Upper lobe of right lung (tissue), 1 donor: ENCODE measurements around the gene ARHGAP22. TPM values are rescaled to one million over a fixed set of nuclear protein-coding genes. Genes with fewer than 3 reads are reported as not detected.

Experiments used
- ATAC-seq: fragments of 200-7000 bp; cut with Tn5 transposase; one replicate; pipeline ENCODE4 v1.9.1; 2020; ENCODE audit warnings: mild to moderate bottlenecking, moderate library complexity
- DNase-seq: peaks from one replicate; pipeline ENCODE4 v3.0.0-alpha.2; 2020
- H3K27ac ChIP-seq: fragments of 200-600 bp; one replicate; pipeline ENCODE4 v1.8.0; 2022
- H3K27me3 ChIP-seq: fragments of 200-600 bp; one replicate; pipeline ENCODE4 v1.8.0; 2022; ENCODE audit warnings: mild to moderate bottlenecking
- H3K36me3 ChIP-seq: fragments of 200-600 bp; one replicate; pipeline ENCODE4 v1.8.0; 2022
- H3K4me1 ChIP-seq: fragments of 200-600 bp; one replicate; pipeline ENCODE4 v1.8.0; 2022
- H3K4me3 ChIP-seq: fragments of 200-600 bp; one replicate; pipeline ENCODE4 v1.8.0; 2022; ENCODE audit warnings: mild to moderate bottlenecking
- H3K9me3 ChIP-seq: fragments of 200-600 bp; one replicate; pipeline ENCODE4 v1.8.0; 2022
- intact Hi-C: fragments of 100-400 bp; cut with DNase I; formaldehyde crosslinking; loops from one replicate; pipeline ENCODE4 v1.11.0; 2022
- total RNA-seq: library from RNA; stranded (reverse); fragmentation: NEBNext Ultra II Directional; extraction: Animal tissue kit (Norgen Biotek cat#: 25700); gene quantifications from one replicate; pipeline ENCODE4 v1.2.1, GENCODE V29; 2021
- TF ChIP-seq, protein P1 (sequence below): fragments of 200-600 bp; IDR thresholded peaks from one replicate; pipeline ENCODE4 v1.8.0; 2022; ENCODE audit warnings: antibody characterized with exemption
- donor health status: DM: no; HTN: yes; CAD: no; lungs with severe emphysema.

Gene ARHGAP22
- total RNA-seq, 1 donor from 2014 or later, result 6.8 TPM

DNA sequence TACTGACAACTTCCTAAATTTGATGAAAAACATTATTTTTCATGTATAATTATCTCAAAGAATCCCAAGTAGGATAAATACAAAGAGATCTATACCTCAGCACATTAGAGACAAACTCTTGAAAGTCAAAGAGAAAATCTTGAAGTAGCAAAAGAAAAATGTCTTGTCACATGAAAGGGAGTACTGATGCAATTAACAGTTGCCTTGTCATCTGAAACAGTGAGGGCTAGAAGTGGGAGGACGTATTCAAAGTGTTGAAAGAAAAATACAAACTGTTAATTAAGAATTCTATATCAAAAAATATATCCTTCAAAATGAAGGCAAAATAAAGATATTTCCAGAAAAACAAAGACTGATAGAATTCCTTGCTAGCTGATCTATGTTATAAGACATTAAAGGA, 35.5 kb upstream of the ARHGAP22 start:
- Histone ChIP-seq H3K4me1 (no peaks in the 10 kb centered on the region), H3K9me3 (peaks cover 4% of the 10 kb centered on the region), H3K27me3 (no peaks in the 10 kb centered on the region), H3K36me3 (no peaks in the 10 kb centered on the region), H3K27ac (no peak overlapping the region), H3K4me3 (no peak overlapping the region)
- DNase-seq (no peak), ATAC-seq (no peak)
- TF ChIP-seq, protein P1, sequence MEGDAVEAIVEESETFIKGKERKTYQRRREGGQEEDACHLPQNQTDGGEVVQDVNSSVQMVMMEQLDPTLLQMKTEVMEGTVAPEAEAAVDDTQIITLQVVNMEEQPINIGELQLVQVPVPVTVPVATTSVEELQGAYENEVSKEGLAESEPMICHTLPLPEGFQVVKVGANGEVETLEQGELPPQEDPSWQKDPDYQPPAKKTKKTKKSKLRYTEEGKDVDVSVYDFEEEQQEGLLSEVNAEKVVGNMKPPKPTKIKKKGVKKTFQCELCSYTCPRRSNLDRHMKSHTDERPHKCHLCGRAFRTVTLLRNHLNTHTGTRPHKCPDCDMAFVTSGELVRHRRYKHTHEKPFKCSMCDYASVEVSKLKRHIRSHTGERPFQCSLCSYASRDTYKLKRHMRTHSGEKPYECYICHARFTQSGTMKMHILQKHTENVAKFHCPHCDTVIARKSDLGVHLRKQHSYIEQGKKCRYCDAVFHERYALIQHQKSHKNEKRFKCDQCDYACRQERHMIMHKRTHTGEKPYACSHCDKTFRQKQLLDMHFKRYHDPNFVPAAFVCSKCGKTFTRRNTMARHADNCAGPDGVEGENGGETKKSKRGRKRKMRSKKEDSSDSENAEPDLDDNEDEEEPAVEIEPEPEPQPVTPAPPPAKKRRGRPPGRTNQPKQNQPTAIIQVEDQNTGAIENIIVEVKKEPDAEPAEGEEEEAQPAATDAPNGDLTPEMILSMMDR, result no peak
- intact Hi-C loops, result no loop called here

DNA sequence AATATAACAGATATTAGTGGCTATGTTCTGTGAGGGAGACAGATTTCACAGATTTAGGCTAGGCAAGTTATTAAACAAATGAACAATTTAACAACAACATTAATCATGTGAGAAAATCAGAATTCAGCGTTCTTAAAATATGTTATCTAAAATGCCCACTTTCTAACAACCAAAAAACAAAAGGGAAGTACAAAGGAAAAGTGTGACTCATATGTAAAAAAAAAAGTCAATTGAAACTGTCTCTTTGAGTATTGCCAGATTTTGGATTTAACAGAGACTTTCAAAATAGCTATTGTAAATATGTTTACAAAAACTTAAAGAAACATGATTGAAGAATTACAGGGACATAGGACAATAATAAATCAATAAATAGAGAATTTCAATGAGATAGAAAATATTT, 34.8 kb upstream of the ARHGAP22 start:
- H3K27ac ChIP-seq, result no peak overlapping the region
- DNase-seq, result no peak

DNA sequence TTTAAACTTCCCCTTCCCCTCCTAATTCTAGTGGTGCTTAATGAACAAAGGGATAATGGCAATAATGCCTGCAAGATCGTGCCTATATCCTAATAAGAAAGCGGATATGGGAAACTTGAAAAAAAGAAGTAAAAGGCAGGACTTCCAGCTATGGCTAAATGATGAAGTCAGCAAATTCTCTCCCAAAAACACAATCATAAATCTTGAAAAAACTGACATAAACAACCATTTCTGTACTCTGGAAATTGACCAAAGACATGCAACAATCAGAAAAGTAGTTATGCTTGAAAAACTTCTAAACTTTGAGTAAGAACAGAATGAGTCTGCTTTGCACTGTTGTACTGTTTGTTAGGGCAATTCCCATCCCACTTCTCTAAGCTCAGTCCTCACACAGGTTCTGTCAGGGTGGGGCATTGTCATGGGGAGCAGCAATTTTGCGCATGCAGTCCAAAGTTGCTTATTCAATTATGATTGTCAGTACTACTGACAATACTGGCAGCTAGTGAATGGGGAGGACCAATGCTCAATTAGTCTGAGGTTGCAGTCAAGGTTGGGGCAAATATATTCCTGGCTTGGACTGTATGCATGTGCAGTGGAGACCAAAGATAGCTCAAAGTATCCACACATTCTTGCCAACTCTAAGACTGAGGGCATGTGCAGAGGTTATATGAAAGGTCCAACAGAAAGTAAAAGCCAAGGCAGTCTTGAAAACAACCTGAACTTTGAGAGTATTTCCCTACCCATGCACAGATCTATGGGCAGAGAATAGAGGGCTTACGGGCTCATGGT, 34.1 kb upstream of the ARHGAP22 start:
- H3K27me3 ChIP-seq, result no peaks in the 10 kb centered on the region
- TF ChIP-seq, protein P1, result no peak
- intact Hi-C loops, result no loop called here

More for the DNA sequence above, 34.8 kb upstream of the ARHGAP22 start:
- Histone ChIP-seq H3K4me3 (no peak overlapping the region), H3K4me1 (no peaks in the 10 kb centered on the region), H3K9me3 (peaks cover 4% of the 10 kb centered on the region), H3K27me3 (no peaks in the 10 kb centered on the region), H3K36me3 (no peaks in the 10 kb centered on the region)
- TF ChIP-seq, protein P1, result no peak
- intact Hi-C loops, result no loop called here
- ATAC-seq, result no peak

DNA sequence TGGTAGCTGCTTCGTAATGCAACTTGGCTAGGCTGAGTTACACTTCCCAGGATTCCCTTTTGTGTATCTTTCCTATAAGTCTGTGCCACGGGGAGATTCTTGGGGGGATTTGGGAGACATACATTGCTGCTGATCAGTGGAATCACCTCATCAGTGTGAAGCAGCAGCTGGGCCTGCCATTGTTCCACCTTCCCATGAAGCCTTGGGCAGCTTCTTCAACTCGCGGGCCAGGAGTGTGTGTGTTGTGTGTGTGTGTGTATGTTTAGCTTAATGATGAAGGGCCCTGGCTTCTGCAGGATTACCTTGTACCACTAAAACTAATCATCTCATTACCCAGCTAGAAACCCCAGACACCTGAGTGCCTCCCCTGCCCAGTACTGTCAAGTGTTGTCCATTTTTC, 33.3 kb upstream of the ARHGAP22 start:
- Histone ChIP-seq H3K9me3 (peaks cover 4% of the 10 kb centered on the region), H3K4me1 (no peaks in the 10 kb centered on the region), H3K27ac (no peak overlapping the region), H3K36me3 (no peaks in the 10 kb centered on the region), H3K27me3 (no peaks in the 10 kb centered on the region), H3K4me3 (no peak overlapping the region)
- TF ChIP-seq, protein P1, result no peak
- intact Hi-C loops, result no loop called here
- ATAC-seq (no peak), DNase-seq (no peak)

More for the DNA sequence above, 34.1 kb upstream of the ARHGAP22 start:
- Histone ChIP-seq H3K4me1 (no peaks in the 10 kb centered on the region), H3K9me3 (peaks cover 4% of the 10 kb centered on the region), H3K4me3 (no peak overlapping the region), H3K36me3 (no peaks in the 10 kb centered on the region), H3K27ac (no peak overlapping the region)
- no peak for ATAC-seq
- no peak for DNase-seq

DNA sequence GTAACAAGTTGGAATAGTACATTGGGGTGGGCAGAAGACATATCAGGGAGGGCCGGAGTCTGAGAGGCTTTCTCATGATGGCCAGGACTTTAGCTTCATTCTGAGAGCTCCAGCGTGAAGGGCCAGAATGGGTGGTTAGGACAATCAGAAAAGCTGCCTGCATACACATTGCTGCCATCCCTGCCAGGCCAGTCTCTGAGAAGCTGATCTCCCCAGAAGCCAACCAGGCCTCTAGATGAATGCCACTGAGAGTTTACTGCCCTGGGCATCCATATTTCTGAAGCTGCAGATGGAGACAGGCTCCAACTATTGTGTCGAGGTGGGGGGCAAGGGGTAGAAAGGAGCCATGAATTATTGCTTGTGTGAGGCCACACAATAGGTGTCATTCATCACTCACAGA, 32.0 kb upstream of the ARHGAP22 start:
- TF ChIP-seq, protein P1, result no peak
- DNase-seq, result no peak
- no peak for ATAC-seq
- H3K9me3 ChIP-seq, result peaks cover 4% of the 10 kb centered on the region
- H3K27ac ChIP-seq, result no peak overlapping the region
- H3K4me1 ChIP-seq, result no peaks in the 10 kb centered on the region
- H3K36me3 ChIP-seq, result no peaks in the 10 kb centered on the region
- no peaks in the 10 kb centered on the region for H3K27me3 ChIP-seq
- H3K4me3 ChIP-seq, result no peak overlapping the region
- intact Hi-C loops, result no loop called here
